Left lung (tissue), 10 donors: ENCODE results near the gene ABTB2. TPM values are rescaled to one million over a fixed set of nuclear protein-coding genes. Genes with fewer than 3 reads are reported as not detected.
A peak's percentile ranks its signal among the peaks of the same experiment; 100 is the strongest.

Experiments
- ATAC-seq: fragments of 200-7000 bp; cut with Tn5 transposase; one replicate; pipeline ENCODE4 v1.9.1; 2020; ENCODE audit warnings: moderate library complexity
- DNase-seq, 4 donors: peaks; one replicate each; pipeline ENCODE4 v3.0.0-alpha.2; 2013 to 2020
- H3K27ac ChIP-seq, 2 donors: fragments of 200-600 bp; sonication (generic) in 1 of 2; one replicate each; pipeline versions ENCODE4 v1.5.0 to v1.8.0; 2020 to 2021
- H3K27me3 ChIP-seq, 2 donors: fragments of 200-600 bp; sonication (generic) in 1 of 2; one replicate each; pipeline versions ENCODE4 v1.5.0 to v1.8.0; 2020 to 2021
- H3K36me3 ChIP-seq, 2 donors: fragments of 200-600 bp; sonication (generic) in 1 of 2; one replicate each; pipeline versions ENCODE4 v1.5.0 to v1.8.0; 2020 to 2021
- H3K4me1 ChIP-seq, 2 donors: fragments of 200-600 bp; one replicate each; pipeline ENCODE4 v1.8.0; 2021
- H3K4me3 ChIP-seq, 2 donors: fragments of 200-600 bp; sonication (generic) in 1 of 2; one replicate each; pipeline versions ENCODE4 v1.5.0 to v1.8.0; 2020 to 2021; ENCODE audit warnings: mild to moderate bottlenecking in 1 of 2
- H3K9me3 ChIP-seq, 2 donors: fragments of 200-600 bp; sonication (generic) in 1 of 2; one replicate each; pipeline versions ENCODE4 v1.5.0 to v1.8.0; 2020 to 2021
- CTCF ChIP-seq, 2 donors: fragments of 200-600 bp; sonication (generic) in 1 of 2; IDR thresholded peaks; one replicate each; pipeline versions ENCODE4 v1.5.0 to v1.8.0; 2021; ENCODE audit warnings: antibody characterized with exemption in 2 of 2
- intact Hi-C, 2 donors: fragments of 100-400 bp; cut with DNase I; formaldehyde crosslinking; loops; one replicate each; pipeline versions ENCODE4 v1.11.2 to v1.14.2; 2022
- polyA plus RNA-seq, 6 donors: library from polyadenylated mRNA; unstranded; fragments of 120-200 nt; gene quantifications; one replicate each; pipeline ENCODE4 v1.2.1, GENCODE V29; 2013; ENCODE audit not compliant: insufficient read length in 6 of 6
- total RNA-seq, 2 donors: library from RNA; stranded (reverse); fragmentation: NEBNext Ultra II Directional; extraction: Animal tissue kit (Norgen Biotek cat#: 25700); gene quantifications; one replicate each; pipeline ENCODE4 v1.2.1, GENCODE V29; 2021
- donor health status: DM: no; HTN: yes; CAD: no.
- donor health status: DM: no; HTN: no; CAD: no.

ABTB2 gene
- total and polyA plus RNA-seq, 8 donors, result 2.4 to 6.9 (median 4.8) TPM

- ATAC-seq, result no peak
Measured at GRCh38 chr11:34150494-34151151, 207.2 kb downstream of the ABTB2 start.

GRCh38 chr11:34149786-34150185 is 208.0 kb downstream of the ABTB2 start:
- Histone ChIP-seq H3K27me3 (no peaks in the 10 kb centered on the region), H3K36me3 (peaks cover 0 to 88% of the 10 kb centered on the region in 2 donors), H3K4me3 (no peak overlapping the region), H3K4me1 (peaks cover 0 to 17% of the 10 kb centered on the region in 2 donors), H3K27ac (no peak overlapping the region), H3K9me3 (no peaks in the 10 kb centered on the region)
- ATAC-seq, result peak; percentile 31
- DNase-seq, result peak in 1 of 4 donors; percentile 49
- intact Hi-C loops, result no loop called here
- TF ChIP-seq CTCF (IDR thresholded peaks at IDR 0.05), result no peak

More at GRCh38 chr11:34150494-34151151, 207.2 kb downstream of the ABTB2 start:
- peak in 1 of 4 donors; percentile 23 for DNase-seq
- Histone ChIP-seq H3K4me3 (no peak overlapping the region), H3K36me3 (peaks cover 0 to 87% of the 10 kb centered on the region in 2 donors), H3K4me1 (peaks cover 0 to 19% of the 10 kb centered on the region in 2 donors), H3K9me3 (no peaks in the 10 kb centered on the region), H3K27ac (no peak overlapping the region), H3K27me3 (no peaks in the 10 kb centered on the region)
- intact Hi-C loops, result no loop called here
- no peak for TF ChIP-seq CTCF (IDR thresholded peaks at IDR 0.05)

- Histone ChIP-seq H3K4me1 (peaks cover 0 to 12% of the 10 kb centered on the region in 2 donors), H3K27ac (peak overlapping the region in 1 of 2 donors; percentile 66), H3K4me3 (no peak overlapping the region), H3K36me3 (peaks cover 0 to 91% of the 10 kb centered on the region in 2 donors), H3K9me3 (no peaks in the 10 kb centered on the region), H3K27me3 (no peaks in the 10 kb centered on the region)
- intact Hi-C loops, result no loop called here
- TF ChIP-seq CTCF (IDR thresholded peaks at IDR 0.05), result no peak
- ATAC-seq (no peak), DNase-seq (peak in 1 of 4 donors; percentile 60)
Measured at GRCh38 chr11:34149274-34149673, 208.5 kb downstream of the ABTB2 start.

- peak overlapping the region in 1 of 2 donors; percentile 66 for H3K27ac ChIP-seq
- ATAC-seq (no peak), DNase-seq (peak in 1 of 4 donors; percentile 76)
- no peaks in the 10 kb centered on the region for H3K27me3 ChIP-seq
- H3K4me1 ChIP-seq, result peaks cover 0 to 6% of the 10 kb centered on the region in 2 donors
- peaks cover 0 to 97% of the 10 kb centered on the region in 2 donors for H3K36me3 ChIP-seq
- TF ChIP-seq CTCF (IDR thresholded peaks at IDR 0.05), result no peak
- H3K9me3 ChIP-seq, result no peaks in the 10 kb centered on the region
- H3K4me3 ChIP-seq, result no peak overlapping the region
- intact Hi-C loops, result no loop called here
Measured at GRCh38 chr11:34148504-34149165, 209.2 kb downstream of the ABTB2 start.

- Histone ChIP-seq H3K36me3 (peaks cover 0 to 100% of the 10 kb centered on the region in 2 donors), H3K4me1 (no peaks in the 10 kb centered on the region), H3K27me3 (no peaks in the 10 kb centered on the region), H3K9me3 (no peaks in the 10 kb centered on the region), H3K27ac (no peak overlapping the region), H3K4me3 (no peak overlapping the region)
- TF ChIP-seq CTCF (IDR thresholded peaks at IDR 0.05), result no peak
- DNase-seq, result peak in 1 of 4 donors; percentile 37
- ATAC-seq, result no peak
- intact Hi-C loops, result no loop called here
Measured at GRCh38 chr11:34147581-34147980, 210.2 kb downstream of the ABTB2 start.
